Skeletal muscle satellite cell (primary cell): Measurements from ENCODE around the gene PLSCR5.

Experiments
- H3K27me3 ChIP-seq: 2 replicates; pipeline ENCODE4 v1.7.0; 2013; ENCODE audit warnings: low read length; ENCODE audit not compliant: control insufficient read depth, insufficient read depth
- H3K36me3 ChIP-seq: 2 replicates; pipeline ENCODE4 v1.7.0; 2013; ENCODE audit warnings: mild to moderate bottlenecking, control low read depth, low read length; ENCODE audit not compliant: insufficient read depth
- H3K4me1 ChIP-seq: 2 replicates; pipeline ENCODE4 v1.7.0; 2013; ENCODE audit warnings: low read length; ENCODE audit not compliant: control insufficient read depth, insufficient read depth
- H3K4me2 ChIP-seq: 2 replicates; pipeline ENCODE4 v1.7.0; 2013; ENCODE audit warnings: mild to moderate bottlenecking, low read length
- H3K4me3 ChIP-seq: 2 replicates; pipeline ENCODE4 v1.7.0; 2013; ENCODE audit warnings: low read length
- H3K9ac ChIP-seq: 2 replicates; pipeline ENCODE4 v1.7.0; 2013; ENCODE audit warnings: mild to moderate bottlenecking, low read depth, low read length, moderate library complexity
- H3K9me3 ChIP-seq: replicated peaks from 2 replicates; pipeline ENCODE4 v1.7.0; 2013; ENCODE audit warnings: mild to moderate bottlenecking, control low read depth, low read length

Gene PLSCR5

DNA sequence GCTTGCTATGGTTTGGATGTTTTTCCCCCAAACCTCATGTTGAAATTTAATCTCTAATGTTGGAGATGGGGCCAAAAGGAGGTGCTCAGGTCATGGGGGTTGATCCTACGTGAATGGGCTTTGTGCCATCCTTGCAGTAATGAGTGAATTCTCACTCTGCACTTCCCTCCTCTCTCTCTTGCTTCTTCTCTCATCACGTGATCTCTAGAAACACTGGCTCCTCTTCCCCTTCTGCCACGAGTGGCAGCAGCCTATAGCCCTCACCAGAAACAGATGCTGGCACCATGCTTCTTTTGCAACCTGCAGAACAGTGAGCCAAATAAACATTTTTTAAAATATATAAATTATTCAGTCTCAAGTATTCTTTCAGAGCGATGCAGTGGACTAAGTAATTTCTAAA, 47.4 kb downstream of the PLSCR5 start:
- Histone ChIP-seq H3K27me3 (no peaks in the 10 kb centered on the region), H3K9me3 (no peaks in the 10 kb centered on the region), H3K36me3 (no peaks in the 10 kb centered on the region), H3K9ac (no peak overlapping the region), H3K4me3 (no peak overlapping the region), H3K4me2 (no peak overlapping the region), H3K4me1 (no peaks in the 10 kb centered on the region)

DNA sequence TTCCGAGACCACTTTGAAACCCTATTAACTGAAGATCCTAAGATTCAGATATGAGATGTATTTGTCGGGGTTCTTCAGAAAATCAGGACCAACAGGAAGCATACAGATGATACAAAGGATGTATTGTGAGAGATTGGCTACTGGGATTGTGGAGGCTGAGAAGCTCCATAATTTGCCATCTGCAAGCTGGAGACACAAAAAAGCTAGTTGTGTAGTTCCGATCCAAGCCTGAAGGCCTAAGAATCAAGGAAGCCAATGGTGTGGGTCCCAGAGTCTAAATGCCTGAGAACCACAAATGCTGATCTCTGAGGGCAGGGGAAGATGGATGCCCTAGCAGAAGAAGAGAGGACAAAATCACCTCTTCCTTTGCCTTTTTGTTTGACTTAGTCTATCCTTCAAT, 49.8 kb downstream of the PLSCR5 start:
- H3K36me3 ChIP-seq, result no peaks in the 10 kb centered on the region
- H3K9ac ChIP-seq, result no peak overlapping the region
- no peaks in the 10 kb centered on the region for H3K9me3 ChIP-seq
- peaks cover 20% of the 10 kb centered on the region for H3K4me1 ChIP-seq
- no peaks in the 10 kb centered on the region for H3K27me3 ChIP-seq
- H3K4me2 ChIP-seq, result no peak overlapping the region
- no peak overlapping the region for H3K4me3 ChIP-seq

DNA sequence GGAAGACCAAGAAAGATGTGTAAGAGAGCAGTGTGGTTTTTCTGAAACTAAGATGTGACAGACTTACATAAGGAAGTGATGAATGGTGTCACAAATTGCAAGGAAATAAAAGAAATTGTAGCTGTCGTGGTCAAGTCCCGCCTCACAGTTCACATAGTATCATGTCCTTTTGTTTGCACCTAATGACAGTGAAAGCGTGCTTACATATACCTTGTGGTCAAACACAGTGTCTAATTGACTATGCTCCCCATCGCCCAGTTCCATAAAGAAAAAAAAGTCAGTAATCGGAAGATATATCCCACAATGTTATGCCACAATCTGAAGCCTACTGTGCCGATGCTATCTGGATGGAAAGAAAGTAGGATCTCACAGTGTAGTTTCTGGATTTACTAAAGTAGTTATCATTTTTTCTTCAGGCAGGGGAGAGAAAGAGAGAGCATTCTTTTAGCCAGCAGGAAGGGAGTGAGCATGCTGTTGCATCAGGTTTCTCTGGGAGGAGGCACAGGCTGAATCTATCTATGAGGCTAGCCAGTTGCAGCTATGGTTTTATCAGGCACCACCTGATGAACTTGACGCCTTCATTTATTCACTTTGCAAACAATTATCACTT, 50.9 kb downstream of the PLSCR5 start:
- Histone ChIP-seq H3K4me1 (peaks cover 26% of the 10 kb centered on the region), H3K9ac (no peak overlapping the region), H3K27me3 (no peaks in the 10 kb centered on the region), H3K36me3 (no peaks in the 10 kb centered on the region), H3K9me3 (no peaks in the 10 kb centered on the region), H3K4me3 (no peak overlapping the region), H3K4me2 (no peak overlapping the region)

DNA sequence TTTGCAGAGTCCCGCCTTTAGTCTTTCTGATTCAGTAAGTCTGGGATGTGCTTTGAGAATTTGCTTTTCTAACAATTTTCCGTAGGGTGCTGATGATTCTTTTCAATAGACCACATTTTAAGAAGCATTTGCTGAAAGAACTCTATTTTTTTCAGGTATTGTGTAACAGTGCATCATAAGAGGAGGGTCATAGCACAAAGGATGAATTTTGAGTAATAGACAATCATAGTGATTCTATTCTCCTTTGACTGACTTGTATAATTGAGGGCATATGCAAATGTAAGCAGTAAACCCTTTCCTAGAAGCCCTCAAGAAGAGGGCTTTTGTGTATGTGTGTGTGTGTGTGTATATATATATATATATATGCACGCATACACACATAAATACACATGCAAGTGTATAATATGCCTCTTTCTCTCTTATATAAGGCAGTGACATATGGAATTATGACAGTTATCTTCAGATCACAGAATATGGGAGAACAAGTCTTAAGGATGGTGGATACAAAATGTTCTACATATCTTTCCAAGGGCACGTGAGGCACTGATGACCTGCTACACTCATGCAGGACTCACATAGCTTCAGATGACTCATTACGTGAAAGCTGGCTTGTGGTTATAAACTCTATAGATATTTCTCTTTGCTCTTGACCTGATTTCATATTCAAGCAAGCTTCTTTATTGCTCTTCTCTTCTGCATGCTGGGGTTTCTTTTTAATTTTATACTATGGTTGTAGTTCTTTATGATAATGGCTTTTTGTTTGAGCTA, 54.2 kb downstream of the PLSCR5 start:
- no peaks in the 10 kb centered on the region for H3K9me3 ChIP-seq
- no peaks in the 10 kb centered on the region for H3K27me3 ChIP-seq
- H3K4me1 ChIP-seq, result peaks cover 26% of the 10 kb centered on the region
- H3K4me3 ChIP-seq, result peak overlapping the region; percentile 27
- H3K4me2 ChIP-seq, result peak overlapping the region; percentile 48
- peak overlapping the region; percentile 26 for H3K9ac ChIP-seq
- H3K36me3 ChIP-seq, result no peaks in the 10 kb centered on the region

DNA sequence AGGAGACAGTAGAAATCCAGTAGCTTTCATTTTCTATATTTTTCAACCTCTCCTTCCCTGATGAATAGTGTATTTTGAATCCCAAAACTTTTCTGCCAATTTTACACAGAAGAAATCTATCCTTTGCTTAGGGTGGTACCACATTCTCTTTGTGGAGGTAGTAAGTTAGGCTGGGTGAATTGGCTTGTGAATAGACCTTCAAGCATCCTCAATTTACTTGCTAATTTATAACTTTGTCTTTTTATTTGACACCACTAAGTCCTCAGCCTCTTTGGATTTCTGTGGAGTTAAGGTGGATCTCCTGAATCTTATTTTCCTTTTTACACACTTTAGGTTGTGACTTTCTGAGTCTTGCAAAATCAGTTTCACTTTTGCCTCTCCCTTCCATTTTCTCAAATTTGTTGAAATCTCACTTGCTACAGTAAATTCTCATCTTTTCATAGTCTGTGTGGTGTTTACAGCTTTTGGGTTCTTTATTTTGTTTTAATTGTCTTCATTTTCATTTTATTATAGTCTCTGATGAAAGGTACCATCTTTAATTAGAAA, 55.0 kb downstream of the PLSCR5 start:
- Histone ChIP-seq H3K9ac (no peak overlapping the region), H3K4me2 (peak overlapping the region; percentile 23), H3K36me3 (no peaks in the 10 kb centered on the region), H3K9me3 (no peaks in the 10 kb centered on the region), H3K27me3 (no peaks in the 10 kb centered on the region), H3K4me3 (no peak overlapping the region), H3K4me1 (peaks cover 28% of the 10 kb centered on the region)

DNA sequence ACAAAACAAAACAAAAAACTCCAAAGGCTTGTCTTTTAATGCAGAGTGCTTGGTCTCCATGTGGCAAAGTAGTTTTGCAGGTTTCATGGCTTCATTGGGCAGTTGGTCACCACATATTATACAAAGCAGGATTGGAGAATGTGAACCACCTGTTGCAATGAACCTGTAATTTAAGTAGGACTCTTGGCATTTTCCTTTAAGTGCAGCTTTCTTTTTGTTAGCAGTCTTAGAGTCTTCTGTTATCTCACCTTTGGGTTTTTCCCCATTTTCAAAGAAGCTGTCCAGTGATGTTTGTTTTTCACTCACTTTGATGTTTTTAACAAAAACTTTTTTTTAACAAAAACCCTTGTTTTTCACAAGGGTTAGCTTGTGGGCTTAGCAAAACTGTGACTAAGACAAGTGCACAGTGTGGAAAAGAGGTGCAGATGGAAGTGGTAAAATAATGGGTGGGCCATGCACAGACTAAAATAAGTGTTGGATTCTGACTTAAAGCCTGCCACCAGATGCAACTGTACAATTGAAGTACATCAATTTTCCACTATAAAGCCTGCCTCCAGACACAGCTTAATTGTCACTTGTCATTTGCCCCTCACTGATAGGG, 57.8 kb downstream of the PLSCR5 start:
- peaks cover 41% of the 10 kb centered on the region for H3K4me1 ChIP-seq
- no peaks in the 10 kb centered on the region for H3K9me3 ChIP-seq
- H3K9ac ChIP-seq, result no peak overlapping the region
- no peaks in the 10 kb centered on the region for H3K36me3 ChIP-seq
- H3K27me3 ChIP-seq, result no peaks in the 10 kb centered on the region
- no peak overlapping the region for H3K4me3 ChIP-seq
- H3K4me2 ChIP-seq, result no peak overlapping the region

DNA sequence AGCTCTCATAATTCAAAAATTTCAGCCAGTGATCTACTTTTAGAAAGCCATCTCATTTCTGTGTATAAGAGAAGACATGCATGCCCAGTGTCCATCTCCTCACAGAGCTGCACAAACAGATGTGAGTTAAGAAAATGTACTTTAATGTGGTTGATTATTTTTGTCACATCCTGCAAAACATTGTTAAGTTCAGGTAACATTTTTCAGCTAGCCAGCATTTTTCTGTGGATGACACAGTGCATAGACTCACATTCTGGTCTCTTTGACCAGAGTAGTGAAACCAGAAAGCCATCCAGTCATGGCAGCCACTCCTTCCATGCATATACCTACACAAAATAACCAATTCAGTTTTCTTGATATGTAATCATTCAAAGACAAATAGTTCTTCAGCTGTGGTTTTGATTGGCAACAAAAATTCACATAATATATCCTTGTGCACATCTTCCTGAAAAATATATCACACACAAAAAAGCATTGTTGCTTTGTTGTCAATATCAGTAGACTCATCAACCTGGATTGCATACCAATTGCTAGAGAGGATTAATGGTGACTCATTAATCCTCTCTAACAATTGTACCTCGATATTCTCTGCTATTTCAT, 58.7 kb downstream of the PLSCR5 start:
- H3K9me3 ChIP-seq, result no peaks in the 10 kb centered on the region
- no peak overlapping the region for H3K9ac ChIP-seq
- H3K4me2 ChIP-seq, result no peak overlapping the region
- no peaks in the 10 kb centered on the region for H3K27me3 ChIP-seq
- no peaks in the 10 kb centered on the region for H3K36me3 ChIP-seq
- H3K4me1 ChIP-seq, result peaks cover 37% of the 10 kb centered on the region
- H3K4me3 ChIP-seq, result no peak overlapping the region

DNA sequence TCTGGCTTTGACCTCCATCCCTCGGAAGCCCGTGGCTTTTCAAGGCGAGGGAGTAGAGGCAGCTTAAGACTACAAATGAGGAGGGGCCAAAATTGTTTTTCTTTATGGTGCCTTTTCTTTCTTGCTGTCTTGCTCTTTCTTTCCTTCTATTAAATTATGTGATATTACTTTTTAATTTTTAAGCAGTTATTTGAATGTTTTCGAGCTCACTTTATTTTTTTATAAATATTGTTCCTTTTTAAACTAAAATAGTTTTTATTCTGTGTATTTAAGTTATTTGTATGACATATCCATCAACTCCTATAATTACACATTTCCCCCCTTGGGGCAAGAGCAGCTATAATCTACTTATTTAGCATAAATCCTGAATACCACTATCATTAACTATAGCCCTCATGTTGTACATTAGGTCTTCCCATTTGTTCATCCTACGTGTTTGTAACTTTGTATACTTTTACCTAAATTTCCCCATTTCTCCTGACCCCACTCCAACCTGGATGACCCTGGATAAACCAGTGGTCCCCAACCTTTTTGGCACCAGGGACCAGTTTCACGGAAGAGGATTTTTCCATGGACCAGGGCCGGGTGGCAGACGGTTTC, 60.1 kb downstream of the PLSCR5 start:
- Histone ChIP-seq H3K36me3 (no peaks in the 10 kb centered on the region), H3K4me1 (peaks cover 22% of the 10 kb centered on the region), H3K9ac (peak overlapping the region; percentile 95), H3K27me3 (no peaks in the 10 kb centered on the region), H3K4me2 (peak overlapping the region; percentile 93), H3K9me3 (no peaks in the 10 kb centered on the region), H3K4me3 (peak overlapping the region; percentile 91)

DNA sequence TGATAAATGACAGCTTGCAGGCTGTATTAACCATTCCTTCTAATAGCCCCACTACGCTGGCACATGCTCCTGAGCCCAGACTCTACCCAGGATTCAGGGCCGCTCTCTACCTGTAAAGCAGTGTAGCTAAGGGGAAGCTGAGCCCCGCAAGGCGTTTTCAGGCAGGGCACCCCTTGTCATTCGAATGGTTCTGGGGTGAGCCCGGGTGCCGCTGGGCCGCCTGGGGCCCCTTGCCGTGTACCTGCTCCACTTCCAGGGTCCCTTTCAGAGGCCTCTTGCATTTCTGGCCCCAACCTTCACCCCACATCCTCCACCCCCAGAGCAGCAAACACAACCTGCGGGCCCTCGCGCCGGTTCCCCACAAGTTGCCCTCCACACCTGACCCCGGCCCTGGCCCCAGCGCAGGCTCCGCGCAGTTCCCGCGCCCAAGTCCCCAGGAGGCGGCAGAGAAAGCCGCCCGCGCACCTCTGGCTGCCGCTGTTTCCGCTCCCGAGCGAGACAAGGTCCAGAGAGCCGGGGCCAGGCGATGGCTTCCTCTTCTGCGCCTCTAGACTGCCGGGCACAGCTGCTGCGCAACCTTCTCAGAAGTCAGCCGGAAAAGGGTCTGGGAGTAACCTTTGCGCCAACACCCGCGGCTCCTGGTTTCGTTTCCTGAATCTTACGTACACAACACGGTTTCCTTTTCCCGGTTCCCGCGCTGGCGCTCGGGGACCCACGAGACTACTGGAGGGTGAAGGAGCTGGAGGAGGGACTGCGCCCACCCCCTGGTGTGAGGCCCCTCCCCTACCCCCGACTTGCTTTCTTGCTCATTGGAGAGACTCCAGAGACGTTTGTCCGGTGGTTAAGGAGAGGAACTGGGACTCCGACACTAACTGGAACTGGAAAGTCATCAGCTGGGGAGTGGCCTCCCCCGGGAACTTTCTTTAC, 60.9 kb downstream of the PLSCR5 start, which contains the start of gene PLSCR1:
PLSCR1 (minus strand) TSS at position 606 of the 927 bp plus-strand sequence. CDS start 8,055 bp downstream, outside the sequence.
- H3K4me1 ChIP-seq, result peaks cover 26% of the 10 kb centered on the region
- H3K4me3 ChIP-seq, result peak within 1 kb of the TSS; percentile 91
- H3K9me3 ChIP-seq, result no peaks in the 10 kb centered on the region
- no peaks in the 10 kb centered on the region for H3K27me3 ChIP-seq
- H3K4me2 ChIP-seq, result peak within 1 kb of the TSS; percentile 93
- no peaks in the 10 kb centered on the region for H3K36me3 ChIP-seq
- H3K9ac ChIP-seq, result peak within 1 kb of the TSS; percentile 95

DNA sequence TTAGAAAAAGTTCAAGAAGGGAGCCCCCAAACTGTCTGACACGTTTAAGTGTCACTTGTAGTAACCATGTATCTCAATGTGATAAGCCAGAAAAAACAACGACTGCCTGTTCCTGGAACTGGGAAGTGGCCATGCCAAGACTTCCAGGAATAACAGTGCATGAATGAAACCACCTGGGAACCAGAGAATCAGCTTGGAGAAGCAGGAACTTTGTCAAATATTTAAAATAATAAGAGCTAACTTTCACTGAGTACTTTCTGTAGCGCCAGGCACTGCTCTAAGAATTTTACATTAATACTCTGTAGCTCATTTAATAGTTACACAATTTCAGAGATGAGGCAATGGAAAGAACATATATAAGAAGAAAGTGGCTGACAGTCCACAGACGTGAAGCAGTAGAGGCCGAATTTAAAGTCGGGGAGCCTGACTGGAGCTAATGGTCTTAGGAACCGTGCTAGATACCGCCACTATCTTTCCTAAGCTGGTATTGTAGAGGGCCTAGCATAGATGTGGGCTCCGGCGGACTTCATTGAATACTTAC, 61.6 kb downstream of the PLSCR5 start:
- Histone ChIP-seq H3K4me1 (peaks cover 27% of the 10 kb centered on the region), H3K27me3 (no peaks in the 10 kb centered on the region), H3K36me3 (no peaks in the 10 kb centered on the region), H3K9me3 (no peaks in the 10 kb centered on the region), H3K9ac (peak overlapping the region; percentile 95), H3K4me2 (peak overlapping the region; percentile 93), H3K4me3 (peak overlapping the region; percentile 91)
